Measurements from ENCODE around the gene SLAMF6.

DNA sequence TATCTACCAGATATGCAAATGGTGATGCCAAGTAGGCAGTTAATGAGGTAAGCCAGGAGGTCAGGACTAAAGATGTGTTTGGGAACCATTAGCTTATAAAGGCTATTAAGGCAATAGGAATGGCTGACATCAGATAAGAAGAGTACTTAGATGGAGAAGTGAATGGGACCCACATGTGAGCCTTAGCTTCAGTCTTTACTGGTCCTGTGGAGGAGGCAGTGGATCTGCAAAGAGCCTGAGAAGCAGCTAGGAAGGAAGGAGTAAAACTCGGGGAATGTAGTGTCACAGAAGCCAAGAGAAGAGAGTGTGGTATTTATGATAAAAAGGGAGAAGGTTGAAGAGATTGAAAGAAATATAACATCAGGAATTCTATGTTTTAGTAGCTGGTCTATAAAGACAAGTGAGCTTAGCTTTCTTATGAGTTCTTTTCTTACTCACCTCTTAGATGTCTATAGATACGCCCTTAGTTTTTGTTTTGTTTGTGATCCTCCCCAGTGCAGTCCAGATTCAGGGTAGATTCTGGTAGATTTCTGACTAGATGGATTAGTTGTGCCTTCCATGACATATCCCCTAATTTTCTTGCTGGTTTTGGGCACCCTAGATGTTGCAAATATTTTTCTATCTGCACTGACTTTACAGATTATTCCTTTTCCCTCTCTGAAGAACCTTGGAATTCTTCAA lies 39.4 kb downstream of the SLAMF6 start:
- TF ChIP-seq, protein P1, sequence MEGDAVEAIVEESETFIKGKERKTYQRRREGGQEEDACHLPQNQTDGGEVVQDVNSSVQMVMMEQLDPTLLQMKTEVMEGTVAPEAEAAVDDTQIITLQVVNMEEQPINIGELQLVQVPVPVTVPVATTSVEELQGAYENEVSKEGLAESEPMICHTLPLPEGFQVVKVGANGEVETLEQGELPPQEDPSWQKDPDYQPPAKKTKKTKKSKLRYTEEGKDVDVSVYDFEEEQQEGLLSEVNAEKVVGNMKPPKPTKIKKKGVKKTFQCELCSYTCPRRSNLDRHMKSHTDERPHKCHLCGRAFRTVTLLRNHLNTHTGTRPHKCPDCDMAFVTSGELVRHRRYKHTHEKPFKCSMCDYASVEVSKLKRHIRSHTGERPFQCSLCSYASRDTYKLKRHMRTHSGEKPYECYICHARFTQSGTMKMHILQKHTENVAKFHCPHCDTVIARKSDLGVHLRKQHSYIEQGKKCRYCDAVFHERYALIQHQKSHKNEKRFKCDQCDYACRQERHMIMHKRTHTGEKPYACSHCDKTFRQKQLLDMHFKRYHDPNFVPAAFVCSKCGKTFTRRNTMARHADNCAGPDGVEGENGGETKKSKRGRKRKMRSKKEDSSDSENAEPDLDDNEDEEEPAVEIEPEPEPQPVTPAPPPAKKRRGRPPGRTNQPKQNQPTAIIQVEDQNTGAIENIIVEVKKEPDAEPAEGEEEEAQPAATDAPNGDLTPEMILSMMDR (conservative IDR thresholded peaks at IDR 0.05 in 1 of 2, IDR thresholded peaks at IDR 0.05 in 1 of 2; ENCODE audit: low read depth in 1 of 2, low read length in 2 of 2), result no peak
- TF ChIP-seq EZH2 (IDR thresholded peaks at IDR 0.05; ENCODE audit: low read length, missing control alignments), result no peak
